HG03439 (cell line): ENCODE measurements around the gene AGER.
"Not testable (repeated sequence)": the region's sequence is repeated elsewhere in the genome, so short reads cannot be mapped to it uniquely, and the experiment has no call there.

ENCODE experiments used
- ATAC-seq: cut with Tn5 transposase; IDR thresholded peaks from one replicate; pipeline ENCODE4 v1.9.1; 2021; ENCODE audit warnings: mild to moderate bottlenecking, moderate library complexity; ENCODE audit not compliant: unreplicated experiment

AGER gene

GRCh38 chr6:32151181-32151862 lies 32.7 kb downstream of the AGER start:
- ATAC-seq, result no peak

GRCh38 chr6:32149932-32150870 lies 33.9 kb downstream of the AGER start:
- ATAC-seq, result no peak

- no peak for ATAC-seq
These were observed 34.8 kb downstream of the AGER start for GRCh38 chr6:32149092-32149755.

DNA sequence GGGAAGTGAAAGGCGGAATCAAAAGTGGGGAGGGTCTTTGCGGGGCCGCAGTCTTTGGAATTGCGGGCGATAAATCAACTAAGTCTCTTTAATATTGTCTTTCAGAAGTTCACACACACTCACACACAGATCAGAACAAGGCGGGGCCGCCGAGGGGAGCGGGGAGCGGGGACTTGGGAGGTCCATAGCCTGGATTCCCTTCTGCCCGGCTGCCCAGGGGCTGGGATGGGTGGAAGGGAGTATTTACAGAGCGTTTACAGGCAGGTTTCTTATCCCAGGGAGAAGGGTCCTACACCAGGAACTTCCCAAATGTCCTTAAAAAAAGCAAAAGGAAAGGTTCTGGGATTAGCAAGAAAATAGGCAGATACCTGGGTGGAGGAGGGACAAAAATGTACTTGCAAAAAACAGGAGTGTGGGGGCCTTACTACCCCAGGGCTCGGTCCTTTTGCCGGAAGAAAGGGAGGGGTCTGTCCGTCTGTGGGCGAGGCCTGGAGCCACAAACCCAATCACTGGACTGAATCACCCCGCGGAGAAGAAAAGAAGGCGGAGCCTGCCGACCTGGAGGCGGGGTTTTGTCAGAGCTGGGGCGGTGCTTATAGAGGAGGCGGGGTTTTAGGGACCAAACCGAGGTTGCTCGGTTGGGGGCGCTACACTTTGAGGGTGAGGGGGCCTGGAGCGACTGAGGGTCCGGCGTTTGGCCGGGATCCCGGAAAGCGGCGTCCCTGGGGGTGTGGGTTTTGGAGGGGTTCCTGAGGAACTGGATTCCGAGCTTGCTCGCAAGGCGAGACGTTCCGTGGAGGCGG lies 35.6 kb downstream of the AGER start:
- no peak for ATAC-seq

- no peak for ATAC-seq
These were observed 36.5 kb downstream of the AGER start for GRCh38 chr6:32147401-32148132.

- ATAC-seq, result no peak
These were observed 37.4 kb downstream of the AGER start for GRCh38 chr6:32146687-32147086.

- no peak for ATAC-seq
These were observed 37.8 kb downstream of the AGER start for GRCh38 chr6:32146287-32146686.

DNA sequence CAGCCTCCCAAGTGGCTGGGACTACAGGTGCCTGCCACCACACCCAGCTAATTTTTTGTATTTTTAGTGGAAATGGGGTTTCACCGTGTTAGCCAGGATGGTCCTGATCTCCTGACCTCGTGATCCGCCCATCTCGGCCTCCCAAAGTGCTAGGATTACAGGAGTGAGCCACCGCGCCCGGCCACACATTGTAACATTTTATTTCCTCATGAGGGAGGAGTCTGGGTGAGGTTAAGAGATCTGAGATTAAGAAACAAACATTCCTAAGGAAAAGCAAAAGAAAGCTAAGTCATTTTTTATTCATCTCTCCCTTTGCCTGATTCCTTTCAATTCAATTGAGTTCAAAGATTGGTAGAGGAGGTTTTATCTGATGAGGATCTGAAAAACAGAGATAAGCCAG lies 39.8 kb downstream of the AGER start:
- not testable (repeated sequence) for ATAC-seq

DNA sequence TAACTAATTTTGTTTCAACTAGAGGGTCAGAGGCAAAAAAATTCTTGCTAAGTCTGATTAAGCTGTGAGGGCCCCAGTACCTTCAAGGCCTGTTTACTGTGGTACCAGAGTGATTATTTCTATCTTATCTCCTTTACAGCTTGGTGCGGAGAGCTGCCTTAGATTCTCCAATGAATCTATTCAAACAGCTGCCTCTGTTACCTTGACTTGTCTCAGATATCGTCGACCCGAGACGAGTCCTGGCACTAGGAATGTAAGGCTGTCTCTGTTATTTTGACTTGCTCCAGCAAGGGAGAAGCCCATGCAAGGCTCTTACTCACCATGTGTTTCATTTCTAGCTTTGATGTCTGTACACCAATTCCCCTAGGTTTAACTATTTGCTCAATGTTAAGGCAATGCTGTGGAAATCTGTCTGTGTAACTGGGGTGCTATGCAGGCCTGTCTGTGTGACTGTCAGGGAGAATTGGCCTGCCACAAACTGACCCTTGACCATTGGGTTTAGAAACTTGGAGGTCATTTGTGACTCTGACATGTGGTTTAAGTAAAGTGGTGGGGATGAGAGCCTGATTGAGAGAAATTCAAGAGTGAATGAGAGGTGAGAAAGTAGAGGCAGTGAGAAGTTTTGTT lies 43.5 kb downstream of the AGER start:
- no peak for ATAC-seq

DNA sequence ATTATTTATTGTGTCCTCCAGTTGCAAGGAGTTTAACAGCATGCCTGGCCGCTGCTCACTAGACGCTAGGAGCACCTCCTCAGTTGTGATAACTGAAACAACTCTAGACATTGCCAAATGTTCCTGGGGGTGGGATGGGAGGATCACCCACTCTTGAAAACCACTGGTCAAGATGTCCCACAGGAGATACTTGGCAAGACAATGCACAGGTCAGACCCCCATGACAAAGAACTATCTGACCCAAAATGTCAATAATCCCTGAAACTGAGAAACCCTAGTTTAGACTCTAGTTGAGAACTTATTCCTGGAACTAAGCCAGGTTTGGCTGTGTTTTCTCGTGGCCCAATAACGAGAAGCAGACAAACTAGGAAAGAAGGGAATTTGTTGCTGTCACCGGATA lies 44.5 kb downstream of the AGER start:
- ATAC-seq, result no peak

GRCh38 chr6:32137454-32137853 lies 46.6 kb downstream of the AGER start:
- ATAC-seq, result no peak

GRCh38 chr6:32133786-32134185 lies 50.3 kb downstream of the AGER start:
- no peak for ATAC-seq

DNA sequence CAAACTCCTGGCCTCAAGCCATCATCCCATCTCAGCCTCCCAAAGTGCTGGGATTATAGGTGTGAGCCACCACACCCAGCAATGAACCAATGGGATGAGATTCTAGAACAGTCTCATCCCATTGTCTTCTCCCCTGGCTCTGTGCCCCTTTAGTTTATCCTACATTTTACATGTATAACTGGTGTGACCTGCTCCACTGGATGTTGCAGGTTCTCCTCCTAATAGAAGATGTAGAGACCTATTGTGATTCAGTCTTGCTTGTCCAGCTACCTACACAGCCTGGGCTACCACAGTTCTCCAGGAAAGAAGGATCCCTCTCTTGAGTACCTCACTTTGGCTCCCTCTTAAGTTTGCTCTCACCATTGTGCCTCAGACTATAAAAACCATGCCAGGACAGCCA lies 51.9 kb downstream of the AGER start:
- no peak for ATAC-seq

DNA sequence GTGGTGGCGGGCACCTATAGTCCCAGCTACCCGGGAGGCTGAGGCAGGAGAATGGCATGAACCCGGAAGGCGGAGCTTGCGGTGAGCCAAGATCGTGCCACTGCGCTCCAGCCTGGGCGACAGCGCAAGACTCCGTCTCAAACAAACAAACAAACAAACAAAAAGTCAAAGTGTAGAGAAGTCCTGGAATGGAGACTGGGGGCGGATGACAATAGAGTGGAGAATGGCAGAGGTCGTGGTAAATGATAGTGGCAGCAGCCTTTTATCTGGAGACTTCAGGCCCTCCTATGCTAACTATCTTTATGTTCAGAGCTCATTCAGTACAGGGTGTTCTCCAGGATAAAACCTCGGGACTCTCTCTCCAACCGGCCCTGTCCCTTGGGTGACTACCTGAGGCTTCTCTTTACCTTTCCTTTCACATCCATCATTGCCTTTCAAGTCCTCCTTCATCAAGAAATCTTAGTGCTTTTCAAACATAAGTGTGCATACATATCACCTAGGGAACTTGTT lies 52.6 kb downstream of the AGER start:
- no peak for ATAC-seq
